K562 (cell line): ENCODE data around the gene HOXD4. TPM values are rescaled to one million over a fixed set of nuclear protein-coding genes. Genes with fewer than 3 reads are reported as not detected.

ENCODE experiments used
- ATAC-seq: fragments of 200-7000 bp; cut with Tn5 transposase; 3 replicates; pipeline ENCODE4 v1.9.1; 2020; ENCODE audit warnings: moderate library complexity
- BruUV-seq: library from RNA; stranded (reverse); fragments of 400-500 nt; replicated peaks from 2 replicates; lab custom pipeline; 2021; lab: Mats Ljungman, UMichigan
- CTCF ChIA-PET: fragments of 300-600 bp; formaldehyde crosslinking; extraction: SDS; loops from one replicate; lab custom pipeline; 2021; ENCODE audit warnings: low intra/inter-chr PET ratio; lab: Yijun Ruan, JAX
- POLR2A ChIA-PET: fragments of 300-600, 350-650 bp; sonication (Branson Sonifier 250); formaldehyde crosslinking; extraction: SDS; loops from one replicate; lab custom pipeline; 2021; ENCODE audit warnings: antibody characterized with exemption, inconsistent platforms; lab: Yijun Ruan, JAX
- DNase-seq, 4 experiments: peaks; one replicate each; pipeline versions ENCODE4 v3.0.0 to v3.0.0-alpha.2; 2011 to 2018; ENCODE audit warnings: low spot score in 3 of 4, mixed read lengths in 3 of 4; ENCODE audit errors: extremely low read depth in 1 of 4
- FAIRE-seq: peaks from 2 replicates; lab custom pipeline; 2011; peaks lifted over from hg19 to GRCh38; lab: Jason Lieb, UNC
- H2AFZ ChIP-seq: 2 replicates; pipeline ENCODE4 v1.6.0; 2011; ENCODE audit warnings: low read depth, low read length, control low read depth, inconsistent platforms
- H3K27ac ChIP-seq: fragments of 200-600 bp; 3 replicates; pipeline ENCODE4 v1.8.0; 2011; ENCODE audit warnings: low read depth, mild to moderate bottlenecking, control low read depth, inconsistent platforms, low read length, moderate library complexity, mixed read lengths; ENCODE audit errors: extremely low read depth
- H3K27me3 ChIP-seq, 2 experiments: fragments of 300-600 bp in 1 of 2; 2 replicates in 1 of 2; 3 replicates in 1 of 2; pipeline versions ENCODE4 v1.6.0 to v1.8.0; 2011; ENCODE audit warnings: inconsistent platforms in 2 of 2, low read length in 2 of 2, mild to moderate bottlenecking in 1 of 2, mixed read lengths in 1 of 2, moderate library complexity in 1 of 2; ENCODE audit not compliant: control insufficient read depth in 2 of 2, insufficient read depth in 2 of 2
- H3K36me3 ChIP-seq: fragments of 300-600 bp; 3 replicates; pipeline ENCODE4 v1.8.0; 2011; ENCODE audit warnings: mild to moderate bottlenecking, low read length, inconsistent platforms; ENCODE audit not compliant: control insufficient read depth, insufficient read depth
- H3K4me1 ChIP-seq, 2 experiments: fragments of 200-600 bp in 1 of 2; replicated peaks in 1 of 2; 2 replicates in 1 of 2; 3 replicates in 1 of 2; pipeline versions ENCODE4 v1.5.1 to v1.8.0; 2011; ENCODE audit warnings: inconsistent platforms in 2 of 2, low read length in 2 of 2, mild to moderate bottlenecking in 1 of 2, mixed read lengths in 1 of 2, moderate library complexity in 1 of 2; ENCODE audit not compliant: control insufficient read depth in 2 of 2, insufficient read depth in 2 of 2
- H3K4me2 ChIP-seq: 2 replicates; pipeline ENCODE4 v1.6.1; 2011; ENCODE audit warnings: low read length, control low read depth, inconsistent platforms, mixed read lengths; ENCODE audit not compliant: insufficient read depth
- H3K4me3 ChIP-seq: fragments of 200-600 bp; sonication (generic), shearing (Covaris generic); 2 replicates; pipeline ENCODE4 v1.5.1; 2016; ENCODE audit warnings: control low read depth, inconsistent platforms
- H3K79me2 ChIP-seq: fragments of 200-600 bp; 3 replicates; pipeline ENCODE4 v1.8.0; 2011; ENCODE audit warnings: low read length, inconsistent platforms; ENCODE audit not compliant: control insufficient read depth, insufficient read depth
- H3K9ac ChIP-seq, 2 experiments: 2 replicates each; pipeline versions ENCODE4 v1.6.0 to v1.6.1; 2011; ENCODE audit warnings: low read depth in 2 of 2, low read length in 2 of 2, control low read depth in 1 of 2, inconsistent platforms in 1 of 2, mild to moderate bottlenecking in 1 of 2, mixed read lengths in 1 of 2; ENCODE audit not compliant: insufficient read depth in 1 of 2
- H3K9me1 ChIP-seq: one replicate; pipeline ENCODE4 v1.6.0; 2011; ENCODE audit warnings: inconsistent platforms, mild to moderate bottlenecking, low read length, moderate library complexity; ENCODE audit not compliant: control insufficient read depth, insufficient read depth
- H3K9me3 ChIP-seq: replicated peaks from 2 replicates; pipeline ENCODE4 v1.5.1; 2011; ENCODE audit warnings: low read depth, low read length, inconsistent platforms; ENCODE audit not compliant: control insufficient read depth, insufficient read depth
- H4K20me1 ChIP-seq: replicated peaks from 2 replicates; pipeline ENCODE4 v1.6.1; 2011; ENCODE audit warnings: low read length, inconsistent platforms, mixed read lengths; ENCODE audit not compliant: control insufficient read depth, insufficient read depth
- HNRNPL ChIP-seq: fragments of 200-400 bp; formaldehyde crosslinking; IDR thresholded peaks from 2 replicates; pipeline ENCODE4 v1.6.1; 2017; ENCODE audit warnings: low read depth, mild to moderate bottlenecking, low read length
- POU5F1 ChIP-seq: fragments of 150-350 bp; IDR thresholded peaks from 2 replicates; pipeline ENCODE4 v1.6.1; 2014; ENCODE audit warnings: borderline replicate concordance, low read length, low read depth, mild to moderate bottlenecking; ENCODE audit not compliant: partially characterized antibody
- ZNF511 ChIP-seq: sonication (generic); formaldehyde crosslinking; IDR thresholded peaks from 2 replicates; pipeline ENCODE4 v1.8.0; 2022; ENCODE audit warnings: mild to moderate bottlenecking, missing genetic modification reagents
- WGBS: fragments of 100-300 bp; shearing (Covaris generic); methylation state at CpG from one replicate; pipeline ENCODE4 v1.1.6; 2016; ENCODE audit warnings: low coverage, mixed read lengths; ENCODE audit not compliant: insufficient coverage; ENCODE audit errors: missing lambda C conversion rate; 5-methylcytosine and 5-hydroxymethylcytosine counted together
- in situ Hi-C: fragments of 300-500 bp; cut with MboI; formaldehyde crosslinking; loops from 4 replicates; pipeline ENCODE4 v1.15.0; 2018; ENCODE audit warnings: inconsistent platforms, mixed read lengths
- intact Hi-C: fragments of 100-400 bp; cut with micrococcal nuclease; formaldehyde crosslinking; loops from 2 replicates; pipeline ENCODE4 v1.14.2; 2022
- polyA plus RNA-seq, 8 experiments: library from polyadenylated mRNA; depleted of rRNA in 4 of 8; stranded (reverse) in 5 of 8; unstranded in 3 of 8; fragments of >200 nt; fragmentation: Nextera tagmentation in 2 of 8; fragmentation: Illumina TruSeq in 1 of 8; extraction: Ambion mirVana in 2 of 8; extraction: Trizol in 1 of 8; gene quantifications; 2 replicates each; pipeline versions ENCODE4 v1.2.1 to v1.2.3, GENCODE V29; 2011 to 2014; ENCODE audit warnings: inconsistent platforms in 1 of 8, missing spikeins in 1 of 8
- total RNA-seq, 7 experiments: library from RNA; depleted of rRNA in 6 of 7; stranded (reverse); fragments of >200 nt in 6 of 7; fragmentation: Illumina TruSeq in 2 of 7; extraction: Trizol in 2 of 7; gene quantifications; 2 replicates each; pipeline versions ENCODE4 v1.2.1 to v1.2.3, GENCODE V29; 2011 to 2021; ENCODE audit warnings: low replicate concordance in 1 of 7

The HOXD4 gene
- total and polyA plus RNA-seq, 9 of the 15 experiments (the other 6 are each of a cell fraction or from before 2014, with no cell fraction given): not detected

- Histone ChIP-seq H3K9me1 (no peaks in the 10 kb centered on the region), H3K27me3 (peaks cover 66 to 87% of the 10 kb centered on the region in 2 experiments), H3K9ac (no peak overlapping the region), H3K4me1 (peaks cover 2 to 31% of the 10 kb centered on the region in 2 experiments; a peak in 4 of 5 replicates), H3K36me3 (no peaks in the 10 kb centered on the region), H3K4me3 (no peak overlapping the region), H3K4me2 (no peak overlapping the region), H2AFZ (no peak overlapping the region), H4K20me1 (peaks cover 16% of the 10 kb centered on the region; the same call in 1 of the 2 replicates), H3K27ac (no peak overlapping the region), H3K79me2 (no peaks in the 10 kb centered on the region), H3K9me3 (no peaks in the 10 kb centered on the region)
- in situ Hi-C loops: no loop called here
- DNase-seq: no peak
- no TSS peak for BruUV-seq
- ChIA-PET POLR2A (interaction anchor here (0.5 kb wide), 1 partner anchor 1324 kb away, joined by 3 read pairs; no protein-coding TSS in a partner anchor), CTCF (no interaction called here)
- intact Hi-C loops: no loop called here
- no peak for ATAC-seq
- 0% methylated on average over 5 of the region's 5 CpGs for WGBS
- TF ChIP-seq HNRNPL: no peak
- TF ChIP-seq ZNF511 (CRISPR knock-in tag): no peak
- no peak for FAIRE-seq
Measured at GRCh38 chr2:176101842-176102241, 49.5 kb upstream of the HOXD4 start.

- DNase-seq (no peak), FAIRE-seq (peak; percentile 15), ATAC-seq (no peak)
- H3K27me3 ChIP-seq: peaks cover 63 to 82% of the 10 kb centered on the region in 2 experiments
- in situ Hi-C loops: no loop called here
- H2AFZ ChIP-seq: no peak overlapping the region
- 0% methylated on average over 7 of the region's 7 CpGs for WGBS
- H3K4me2 ChIP-seq: no peak overlapping the region
- no peak for TF ChIP-seq POU5F1
- no peaks in the 10 kb centered on the region for H3K36me3 ChIP-seq
- H3K9ac ChIP-seq: no peak overlapping the region
- POLR2A ChIA-PET: interaction anchor here (0.7 kb wide), 1 partner anchor 11 kb away, joined by 3 read pairs; no protein-coding TSS in a partner anchor
- CTCF ChIA-PET: no interaction called here
- no peaks in the 10 kb centered on the region for H3K79me2 ChIP-seq
- H3K27ac ChIP-seq: no peak overlapping the region
- no peaks in the 10 kb centered on the region for H3K9me3 ChIP-seq
- intact Hi-C loops: no loop called here
- peaks cover 16% of the 10 kb centered on the region; the same call in 1 of the 2 replicates for H4K20me1 ChIP-seq
- no TSS peak for BruUV-seq
- peaks cover 0 to 26% of the 10 kb centered on the region in 2 experiments; a peak in 2 of 5 replicates for H3K4me1 ChIP-seq
- no peaks in the 10 kb centered on the region for H3K9me1 ChIP-seq
- H3K4me3 ChIP-seq: no peak overlapping the region
Measured at GRCh38 chr2:176102309-176102866, 49.0 kb upstream of the HOXD4 start.
